ENCODE measurements around the gene DNM3.
A peak's percentile ranks its signal among the peaks of the same experiment; 100 is the strongest.

The DNM3 gene

DNA sequence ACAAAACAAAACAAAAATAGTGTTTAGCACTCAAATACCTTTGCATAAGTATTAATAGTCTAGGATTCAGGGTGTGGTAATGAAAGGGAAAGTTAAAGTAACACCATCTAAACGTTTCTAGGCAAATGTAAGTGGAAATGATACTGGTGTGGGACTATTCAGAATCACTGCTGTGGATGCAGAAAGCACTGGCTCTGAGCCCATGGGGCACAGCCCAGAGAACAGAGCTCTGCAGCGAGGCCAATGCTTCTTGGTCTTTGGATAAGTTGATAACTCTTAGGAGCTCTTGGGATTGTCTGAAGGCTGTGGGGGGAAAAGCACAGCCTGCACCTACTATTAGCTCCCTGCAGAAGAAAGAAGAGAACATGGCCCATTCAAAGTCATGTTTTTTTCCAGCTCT lies 21.4 kb upstream of the DNM3 start:
- DNase-seq, result no peak

DNA sequence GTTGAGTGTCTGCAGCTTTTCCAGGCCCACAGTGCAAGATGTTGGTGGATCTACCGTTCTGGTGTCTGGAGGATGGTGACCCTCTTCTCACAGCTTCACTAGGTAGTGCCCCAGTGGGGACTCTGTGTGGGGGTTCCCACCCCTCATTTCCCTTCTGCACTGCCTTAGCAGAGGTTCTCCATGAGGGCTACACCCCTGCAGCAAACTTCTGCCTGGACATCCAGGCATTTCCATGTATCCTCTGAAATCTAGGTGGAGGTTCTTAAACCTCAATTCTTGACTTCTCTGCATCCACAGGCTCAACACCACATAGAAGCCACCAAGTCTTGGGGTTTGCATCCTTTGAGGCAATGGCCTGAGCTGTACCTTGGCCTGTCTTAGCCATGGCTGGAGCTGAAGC lies 14.3 kb upstream of the DNM3 start:
- no peak for DNase-seq

GRCh38 chr1:171828794-171829193 lies 12.5 kb upstream of the DNM3 start:
- DNase-seq, result no peak

DNA sequence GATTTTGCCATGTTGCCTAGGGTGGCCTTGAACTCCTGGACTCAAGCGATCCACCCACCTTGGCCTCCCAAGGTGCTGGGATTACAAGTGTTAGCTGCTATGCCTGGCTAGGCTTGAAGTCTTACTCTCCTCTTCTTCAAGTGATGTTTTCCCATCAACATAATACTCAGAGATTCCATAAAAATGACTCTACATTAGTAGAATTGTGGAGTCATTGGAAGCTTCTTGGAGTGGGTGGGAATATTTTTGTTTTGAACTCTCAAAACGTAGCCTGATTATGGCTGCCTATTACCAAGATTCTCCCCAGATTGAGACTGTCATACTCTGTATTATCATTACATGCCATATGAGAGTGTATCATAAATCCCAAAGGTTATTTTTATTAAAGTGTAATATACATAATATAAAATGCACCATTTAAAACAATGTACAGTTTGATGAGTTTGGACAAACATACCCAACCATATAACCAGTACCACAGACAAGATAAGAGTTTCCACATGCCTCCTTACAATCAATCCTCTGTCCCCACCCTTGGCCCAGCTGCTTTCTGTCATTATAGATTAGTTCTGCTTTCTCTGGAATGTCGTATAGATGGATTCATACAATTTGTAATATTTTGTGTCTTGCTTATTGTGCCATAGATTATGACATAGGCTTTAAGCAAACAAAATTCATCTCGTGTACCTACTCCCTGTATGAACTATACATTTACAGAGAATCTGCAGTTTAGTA lies 8.0 kb upstream of the DNM3 start:
- no peak for DNase-seq

DNA sequence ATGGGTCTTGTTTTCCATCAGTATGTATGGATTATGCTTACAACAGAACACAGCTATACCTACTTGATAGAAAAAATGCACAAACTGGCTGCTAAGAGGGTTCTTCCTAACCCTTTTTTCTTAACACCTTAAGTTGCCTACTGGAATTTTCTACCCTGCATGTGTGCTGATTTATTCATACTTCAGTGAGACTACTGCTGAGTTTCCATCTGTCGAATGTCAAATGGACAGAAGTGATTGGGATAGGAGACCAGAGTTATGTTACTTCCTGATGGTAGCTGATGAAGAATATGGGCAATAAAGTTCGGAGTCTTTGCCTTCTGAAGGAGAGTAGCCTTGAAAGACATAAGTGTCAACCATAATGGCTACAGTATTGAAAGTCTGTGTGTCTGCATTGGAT lies 6.5 kb upstream of the DNM3 start:
- no peak for DNase-seq

DNA sequence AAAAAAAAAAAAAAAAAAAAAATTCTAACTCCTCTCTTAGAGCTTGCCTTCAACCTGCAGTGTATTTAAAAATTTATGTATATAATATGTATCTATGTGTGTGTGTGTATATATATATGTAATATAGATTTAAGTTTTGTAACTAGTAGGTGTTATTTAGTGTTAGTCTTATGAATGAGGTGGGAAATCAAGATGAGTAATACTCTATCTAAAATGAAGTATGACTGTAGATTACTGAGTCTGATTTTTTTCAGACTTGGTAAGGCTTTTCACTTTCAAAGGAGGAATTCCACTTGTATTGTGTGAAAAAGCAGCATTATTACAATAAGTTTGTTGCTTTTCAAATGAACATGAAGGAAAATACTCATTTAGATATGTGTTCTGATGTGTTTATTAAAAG lies 5.4 kb upstream of the DNM3 start:
- no peak for DNase-seq

- DNase-seq, result peak; percentile 20
Measured at GRCh38 chr1:171841931-171842761, 848 bp downstream of the DNM3 start.

GRCh38 chr1:171844381-171844780 lies 3.1 kb downstream of the DNM3 start:
- no peak for DNase-seq

GRCh38 chr1:171845998-171846397 lies 4.7 kb downstream of the DNM3 start:
- DNase-seq, result no peak

DNA sequence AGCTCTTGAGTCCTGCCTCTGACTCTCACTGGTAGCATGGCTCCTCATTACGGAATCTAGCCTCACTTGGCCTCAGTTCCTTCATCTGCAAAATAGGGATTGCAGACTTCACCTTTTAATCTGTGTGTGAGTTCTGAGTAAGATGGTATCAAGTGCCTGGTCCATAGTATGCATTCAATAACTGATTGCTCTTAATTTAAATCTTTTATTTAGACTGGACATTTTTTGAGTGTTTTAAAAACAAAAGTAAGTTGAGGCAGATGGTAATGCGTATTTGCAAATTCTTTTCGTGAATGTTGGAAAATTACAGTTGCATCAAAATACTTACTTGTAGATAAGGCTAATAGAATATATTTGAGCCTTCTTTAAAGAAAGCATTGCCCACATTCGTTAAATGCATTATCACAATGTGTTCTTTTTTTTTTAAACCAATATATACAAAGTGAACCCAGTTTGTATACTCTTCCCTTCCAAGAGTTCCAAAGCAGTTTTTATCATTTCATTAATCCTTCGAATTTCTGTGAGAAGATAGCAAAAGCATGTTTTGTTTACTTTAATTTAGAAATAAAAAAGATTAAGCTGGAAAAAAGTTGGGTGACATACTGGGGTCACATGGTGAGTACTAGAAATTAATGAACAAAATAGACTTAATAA lies 8.1 kb downstream of the DNM3 start:
- DNase-seq, result no peak

DNA sequence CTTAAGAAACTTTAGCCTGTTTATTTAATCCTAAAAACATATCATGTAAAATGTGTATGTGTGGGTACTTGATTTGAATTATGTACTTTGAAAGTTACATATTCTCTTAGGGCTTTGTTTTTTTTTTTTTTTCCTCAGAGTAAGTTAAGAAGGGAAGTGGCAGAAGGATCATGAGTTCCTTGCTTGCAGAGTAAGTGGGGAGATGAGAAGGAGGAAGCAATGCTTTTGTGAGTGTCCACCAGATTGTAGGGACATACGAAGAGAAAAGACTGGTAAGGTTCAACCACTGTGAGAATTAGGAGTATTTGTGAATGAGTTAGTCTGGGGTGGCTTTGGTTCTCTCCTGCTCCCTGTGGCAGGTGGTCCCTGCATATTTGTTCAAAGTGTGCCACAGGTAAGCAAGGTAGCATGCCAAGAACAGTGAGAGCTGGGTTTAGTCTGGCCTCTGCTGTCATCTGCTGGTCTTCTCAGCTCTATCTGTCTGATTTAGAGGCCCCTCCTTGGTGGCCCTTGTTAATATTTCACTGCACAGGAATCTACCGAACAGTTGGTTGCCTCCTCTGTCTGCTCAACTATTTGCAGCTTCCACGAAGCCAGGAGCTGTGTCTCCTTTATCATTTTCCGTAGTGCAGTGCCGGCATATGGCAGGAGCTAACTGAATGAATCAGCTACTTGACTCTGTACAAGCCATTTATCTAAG lies 9.5 kb downstream of the DNM3 start:
- no peak for DNase-seq

- no peak for DNase-seq
Measured at GRCh38 chr1:171852272-171852671, 11.0 kb downstream of the DNM3 start.

- DNase-seq, result no peak
Measured at GRCh38 chr1:171855381-171855780, 14.1 kb downstream of the DNM3 start.

- no peak for DNase-seq
Measured at GRCh38 chr1:171858696-171859095, 17.4 kb downstream of the DNM3 start.

DNA sequence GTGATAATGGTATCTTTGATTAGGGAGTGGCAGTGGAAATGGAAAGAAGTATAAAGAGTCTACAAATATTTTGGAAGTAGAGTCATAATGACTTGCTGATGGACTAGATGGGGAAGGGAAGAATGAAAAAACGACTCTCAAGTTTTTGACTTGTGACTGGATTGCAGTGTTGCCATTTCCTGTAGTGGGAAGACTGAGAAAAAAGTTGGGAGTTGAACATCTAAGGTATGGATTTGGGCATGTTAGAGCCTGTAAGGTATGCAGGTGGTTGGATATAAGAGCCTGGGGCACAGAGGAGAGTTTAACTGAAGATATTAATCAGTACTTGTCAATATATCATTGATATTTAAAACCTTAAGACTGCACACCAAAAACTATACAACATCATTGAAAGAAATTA lies 19.4 kb downstream of the DNM3 start:
- DNase-seq, result no peak

DNA sequence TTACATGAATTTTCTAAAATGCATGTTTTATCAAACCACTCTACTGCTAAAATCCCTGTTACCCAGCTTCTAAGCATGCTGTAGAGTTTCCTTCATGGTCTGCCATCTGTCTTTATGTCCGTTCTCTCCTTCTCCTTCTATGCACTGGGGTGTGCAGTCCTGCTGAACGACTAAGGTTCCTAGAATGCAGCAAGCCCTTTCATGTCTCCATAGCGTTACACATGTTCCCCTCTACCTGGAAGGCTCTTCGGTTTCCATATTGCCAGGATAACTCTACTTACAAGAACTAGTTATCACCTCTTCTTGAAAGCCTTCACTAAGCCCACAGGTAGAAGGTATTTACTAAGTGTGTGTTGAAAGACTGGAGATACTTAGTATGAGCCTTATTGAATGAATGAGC lies 22.2 kb downstream of the DNM3 start:
- DNase-seq, result no peak

GRCh38 chr1:171864308-171864707 lies 23.0 kb downstream of the DNM3 start:
- no peak for DNase-seq

- no peak for DNase-seq
Measured at GRCh38 chr1:171865106-171865505, 23.8 kb downstream of the DNM3 start.

DNA sequence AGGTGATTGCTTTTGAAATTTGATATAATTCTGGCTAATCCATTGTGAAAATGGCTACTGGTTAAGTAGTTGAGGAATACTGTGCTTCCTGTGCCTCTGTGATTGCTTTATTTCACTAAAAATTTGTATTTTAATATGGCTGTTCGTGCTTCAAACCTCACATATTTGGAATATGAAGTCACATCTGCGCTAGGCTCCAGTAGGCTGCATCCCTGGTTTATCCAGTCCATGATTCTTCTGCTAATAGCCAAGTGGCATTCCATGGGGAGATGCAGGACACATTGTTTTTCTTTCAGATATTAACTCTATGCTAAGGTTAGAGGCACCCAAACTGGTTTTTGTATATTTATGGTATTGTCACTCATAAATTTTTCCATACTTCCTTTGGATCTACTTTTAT lies 25.9 kb downstream of the DNM3 start:
- no peak for DNase-seq

- no peak for DNase-seq
Measured at GRCh38 chr1:171868217-171868803, 27.0 kb downstream of the DNM3 start.

GRCh38 chr1:171869097-171869496 lies 27.8 kb downstream of the DNM3 start:
- DNase-seq, result peak; percentile 19

GRCh38 chr1:171871848-171872247 lies 30.6 kb downstream of the DNM3 start:
- DNase-seq, result no peak

DNA sequence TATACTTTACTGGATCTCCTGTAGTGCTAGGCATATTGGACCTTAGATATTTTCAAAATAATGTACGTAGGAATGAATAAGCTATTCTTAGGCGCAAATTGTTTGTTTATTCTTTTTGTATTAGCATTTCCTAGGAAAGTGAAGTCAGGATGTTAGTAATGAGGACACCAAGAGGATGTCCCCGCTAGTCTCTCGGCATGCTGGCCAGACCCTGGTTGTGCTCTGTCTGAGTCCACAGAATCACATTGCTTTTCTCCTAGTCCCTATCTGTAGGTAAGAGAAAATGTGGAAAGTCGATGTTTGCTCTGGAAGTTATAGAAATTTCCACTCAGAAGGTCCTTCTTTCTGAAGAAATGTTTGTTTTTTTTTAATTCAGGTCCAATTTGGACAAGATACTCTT lies 31.1 kb downstream of the DNM3 start:
- DNase-seq, result no peak

Data from COR-L47 (cell line).